ENCODE data around the gene G2E3.

DNA sequence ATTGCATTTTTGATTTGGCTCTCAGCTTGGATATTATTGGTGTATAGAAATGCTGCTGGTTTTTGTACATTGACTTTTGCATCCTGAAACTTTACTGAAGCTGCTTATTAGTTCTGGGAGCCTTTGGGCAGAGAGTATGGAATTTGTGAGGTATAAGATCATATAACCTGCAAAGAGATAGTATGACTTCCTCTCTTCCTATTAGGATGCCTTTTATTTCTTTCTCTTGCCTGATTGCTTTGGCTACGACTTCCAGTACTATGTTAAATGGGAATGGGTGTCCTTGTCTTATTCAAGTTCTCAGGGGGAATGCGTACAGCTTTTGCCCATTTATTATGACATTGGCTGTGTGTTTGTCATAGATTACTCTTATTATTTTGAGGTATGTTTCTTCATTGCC is 86.6 kb downstream of the G2E3 start:
- TF ChIP-seq POLR2A (IDR thresholded peaks at IDR 0.05) = no peak
- TF ChIP-seq, protein P1, sequence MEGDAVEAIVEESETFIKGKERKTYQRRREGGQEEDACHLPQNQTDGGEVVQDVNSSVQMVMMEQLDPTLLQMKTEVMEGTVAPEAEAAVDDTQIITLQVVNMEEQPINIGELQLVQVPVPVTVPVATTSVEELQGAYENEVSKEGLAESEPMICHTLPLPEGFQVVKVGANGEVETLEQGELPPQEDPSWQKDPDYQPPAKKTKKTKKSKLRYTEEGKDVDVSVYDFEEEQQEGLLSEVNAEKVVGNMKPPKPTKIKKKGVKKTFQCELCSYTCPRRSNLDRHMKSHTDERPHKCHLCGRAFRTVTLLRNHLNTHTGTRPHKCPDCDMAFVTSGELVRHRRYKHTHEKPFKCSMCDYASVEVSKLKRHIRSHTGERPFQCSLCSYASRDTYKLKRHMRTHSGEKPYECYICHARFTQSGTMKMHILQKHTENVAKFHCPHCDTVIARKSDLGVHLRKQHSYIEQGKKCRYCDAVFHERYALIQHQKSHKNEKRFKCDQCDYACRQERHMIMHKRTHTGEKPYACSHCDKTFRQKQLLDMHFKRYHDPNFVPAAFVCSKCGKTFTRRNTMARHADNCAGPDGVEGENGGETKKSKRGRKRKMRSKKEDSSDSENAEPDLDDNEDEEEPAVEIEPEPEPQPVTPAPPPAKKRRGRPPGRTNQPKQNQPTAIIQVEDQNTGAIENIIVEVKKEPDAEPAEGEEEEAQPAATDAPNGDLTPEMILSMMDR (IDR thresholded peaks at IDR 0.05) = no peak

All from body of pancreas (tissue), 4 donors.